HG03571 (cell line): ENCODE results near the gene NCEH1.

Experiments
- ATAC-seq: cut with Tn5 transposase; IDR thresholded peaks from one replicate; pipeline ENCODE4 v1.9.1; 2021; ENCODE audit not compliant: unreplicated experiment

Gene NCEH1

DNA sequence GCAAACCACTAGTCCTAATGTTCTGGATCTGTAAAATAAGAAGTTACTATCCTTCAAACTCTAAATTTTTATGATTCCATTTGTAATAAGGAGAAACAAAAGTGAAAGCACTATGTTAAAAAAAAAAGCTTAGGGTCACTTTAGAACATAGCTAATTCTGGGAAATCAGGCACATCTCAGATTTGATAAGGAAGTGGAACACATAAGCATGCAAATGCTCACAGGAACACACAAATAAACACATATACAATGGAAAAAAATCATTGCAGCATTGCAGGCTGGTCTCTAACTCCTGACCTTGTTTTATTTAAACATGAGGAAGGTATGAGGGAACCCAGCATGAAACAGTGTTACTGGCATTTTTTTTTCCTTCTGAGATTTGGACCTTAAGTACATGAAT is 124.4 kb downstream of the NCEH1 start:
- ATAC-seq: no peak

- no peak for ATAC-seq
Measured at GRCh38 chr3:172585954-172586353, 124.9 kb downstream of the NCEH1 start.

DNA sequence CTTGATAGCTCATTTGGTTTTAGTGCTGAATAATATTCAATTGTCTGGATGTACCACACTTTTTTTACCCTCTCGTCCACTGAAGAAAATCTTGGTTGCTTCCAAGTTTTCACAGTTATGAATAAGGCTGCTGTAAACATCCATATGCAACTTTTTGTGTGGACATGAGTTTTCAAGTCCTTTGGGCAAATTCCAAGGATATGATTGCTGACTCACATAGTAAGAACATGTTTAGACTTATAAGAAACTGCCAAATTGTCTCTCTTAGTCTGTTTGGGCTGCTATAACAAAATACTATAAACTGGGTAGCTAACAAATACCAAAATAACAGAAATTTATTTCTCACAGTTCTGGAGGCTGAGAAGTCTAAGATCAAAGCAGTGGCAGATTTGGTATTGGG is 128.2 kb downstream of the NCEH1 start:
- no peak for ATAC-seq

DNA sequence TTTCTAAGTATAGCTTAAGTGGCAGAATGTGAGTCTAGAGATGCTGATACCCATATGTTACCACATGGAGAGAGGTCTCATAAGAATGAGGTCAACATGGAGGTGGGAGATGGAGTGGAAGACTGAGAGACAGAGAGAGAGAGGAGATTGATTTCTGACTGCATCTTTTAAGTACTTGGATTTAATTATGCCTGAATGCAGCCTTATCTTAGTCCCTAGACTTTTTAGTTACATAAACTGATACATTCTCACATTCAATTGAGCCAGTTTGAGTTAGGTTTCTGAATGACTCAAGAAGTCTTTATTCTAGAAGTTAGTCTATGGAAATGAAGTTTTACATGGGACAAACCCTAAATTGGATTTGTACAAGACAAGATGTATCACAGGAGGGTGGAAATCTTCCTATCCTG is 129.1 kb downstream of the NCEH1 start:
- ATAC-seq: no peak

- ATAC-seq: peak; percentile 85
Measured at GRCh38 chr3:172580680-172581401, 130.0 kb downstream of the NCEH1 start.
